CD4-positive, alpha-beta T cell treated with Interleukin-17A for 1 hour (primary cell): ENCODE results near the gene IFNA17.
"Not testable (repeated sequence)": the region's sequence is repeated elsewhere in the genome, so short reads cannot be mapped to it uniquely, and the experiment has no call there.

Source experiments
- DNase-seq: peaks from one replicate; pipeline ENCODE4 v3.0.0-alpha.2; 2020

The IFNA17 gene

GRCh38 chr9:21228122-21228521 lies at the start of gene IFNA17:
Gene IFNA17, minus strand, starts transcription at chr9:21228222. Its CDS starts 49 bp downstream, at chr9:21228173.
- DNase-seq, result no peak

GRCh38 chr9:21268347-21268657 lies 40.3 kb upstream of the IFNA17 start:
- DNase-seq, result no peak

GRCh38 chr9:21267485-21268346 lies 39.7 kb upstream of the IFNA17 start:
- no peak for DNase-seq

DNA sequence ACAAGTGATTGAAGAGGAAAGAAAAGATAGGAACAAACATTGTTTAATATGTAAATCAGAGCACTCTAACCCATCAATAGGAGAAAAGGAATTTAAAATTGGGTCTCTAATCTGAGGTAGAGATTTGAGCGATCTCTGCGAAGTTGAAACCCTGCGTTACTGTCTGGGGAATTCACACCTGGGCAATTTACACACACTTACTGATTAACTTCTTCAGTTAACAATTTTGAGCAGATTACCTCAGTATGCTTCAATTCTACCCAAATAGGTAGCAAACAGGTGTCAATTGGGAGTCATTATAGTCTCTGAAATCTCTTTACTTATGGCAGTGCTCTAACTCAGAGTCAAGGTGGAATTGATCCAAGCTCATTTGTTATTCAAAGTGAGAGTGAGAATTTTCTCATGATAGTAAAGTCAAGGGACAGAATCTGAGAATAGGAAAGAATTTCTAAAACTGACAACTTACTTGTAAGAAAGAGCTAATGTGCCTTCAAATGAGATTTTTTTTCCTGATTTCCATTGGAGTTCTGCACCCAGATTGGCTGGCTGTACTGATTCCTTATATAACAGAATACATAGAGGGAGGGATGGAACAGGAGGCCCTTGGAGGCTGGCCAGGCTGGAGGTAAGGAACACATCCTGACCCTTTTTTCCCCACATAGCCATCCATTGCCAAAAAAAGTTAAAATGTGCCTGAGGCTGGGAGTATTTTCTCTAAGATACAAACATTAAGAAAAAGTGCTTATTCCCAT lies 38.9 kb upstream of the IFNA17 start:
- DNase-seq, result no peak

GRCh38 chr9:21265421-21266189 lies 37.6 kb upstream of the IFNA17 start:
- no peak for DNase-seq

- no peak for DNase-seq
These were observed 27.7 kb upstream of the IFNA17 start for GRCh38 chr9:21255538-21256212.

- peak; percentile 10 for DNase-seq
These were observed 24.9 kb upstream of the IFNA17 start for GRCh38 chr9:21252721-21253547.

DNA sequence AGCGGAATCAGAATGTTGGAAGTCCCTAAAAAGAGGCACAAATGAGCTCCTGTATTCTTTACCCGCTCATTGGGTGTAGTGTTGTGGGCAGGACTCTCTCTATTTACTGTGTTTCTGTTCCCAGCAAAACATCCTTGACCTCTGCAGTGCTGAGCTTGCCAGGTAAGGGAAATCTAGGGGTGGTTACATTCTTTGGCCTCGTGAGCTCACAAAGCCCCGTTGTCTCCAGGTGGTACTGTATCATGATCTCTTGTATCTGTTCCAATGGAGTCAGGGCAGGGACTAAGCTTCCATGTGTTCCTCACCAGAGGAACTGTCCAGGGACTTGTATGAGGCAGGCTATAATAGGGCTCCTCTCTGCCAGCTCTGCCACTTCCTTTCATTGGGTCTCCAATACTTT lies 23.6 kb upstream of the IFNA17 start:
- DNase-seq, result no peak

GRCh38 chr9:21251190-21251589 lies 23.2 kb upstream of the IFNA17 start:
- no peak for DNase-seq

DNA sequence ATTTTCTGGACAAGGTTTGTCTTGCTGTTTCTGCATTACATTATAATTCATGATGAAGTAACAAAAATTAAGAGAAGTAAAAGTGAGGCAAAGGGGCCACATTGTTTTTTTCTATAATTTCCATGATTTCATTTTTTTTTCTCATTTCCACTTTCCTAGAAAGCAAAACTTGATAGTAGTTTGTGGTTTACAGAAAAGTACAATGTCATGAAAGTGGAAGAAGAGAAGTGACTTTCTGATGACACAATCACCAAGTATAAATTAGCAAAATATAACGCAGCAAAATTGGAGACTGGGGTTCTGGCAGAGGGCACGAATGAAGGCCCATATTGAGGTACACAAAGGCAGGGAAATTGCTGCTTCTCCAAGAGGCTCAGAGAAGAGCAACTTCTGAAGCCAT lies 16.8 kb upstream of the IFNA17 start:
- no peak for DNase-seq

DNA sequence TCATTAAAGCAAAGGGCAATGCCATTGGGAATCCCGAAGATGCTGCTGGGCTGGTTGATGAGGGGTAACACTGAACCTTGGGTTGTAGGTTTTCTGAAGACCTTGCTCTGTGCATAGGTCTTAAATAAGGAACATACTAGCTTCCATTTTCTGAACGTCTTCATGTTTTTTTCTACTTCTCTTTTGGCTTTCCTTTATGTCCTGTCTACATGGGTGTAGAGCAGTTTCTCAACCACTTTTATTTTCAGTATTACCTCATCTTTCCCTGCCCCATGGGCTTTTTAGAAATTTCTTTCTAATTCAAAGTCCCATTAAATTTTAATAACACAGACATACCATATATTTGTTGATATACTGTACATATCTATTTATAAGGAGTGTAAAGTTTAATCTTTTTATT lies 11.9 kb upstream of the IFNA17 start, which contains the start of gene IFNA14:
Gene IFNA14, minus strand, starts transcription at position 95 of the 400 bp plus-strand sequence. Its CDS starts 70 bp downstream, at position 25.
- DNase-seq, result no peak

GRCh38 chr9:21236360-21236714 lies 8.3 kb upstream of the IFNA17 start:
- not testable (repeated sequence) for DNase-seq

GRCh38 chr9:21235468-21236359 lies 7.7 kb upstream of the IFNA17 start:
- DNase-seq, result peak; percentile 57

- DNase-seq, result no peak
These were observed 6.2 kb upstream of the IFNA17 start for GRCh38 chr9:21234153-21234687.

GRCh38 chr9:21233258-21233657 lies 5.2 kb upstream of the IFNA17 start:
- no peak for DNase-seq

GRCh38 chr9:21217211-21217610 lies 10.8 kb downstream of the IFNA17 start, which contains the start of gene IFNA16:
Gene IFNA16, minus strand, starts transcription at chr9:21217311. Its CDS starts 6 bp downstream, at chr9:21217305.
- DNase-seq, result not testable (repeated sequence)

DNA sequence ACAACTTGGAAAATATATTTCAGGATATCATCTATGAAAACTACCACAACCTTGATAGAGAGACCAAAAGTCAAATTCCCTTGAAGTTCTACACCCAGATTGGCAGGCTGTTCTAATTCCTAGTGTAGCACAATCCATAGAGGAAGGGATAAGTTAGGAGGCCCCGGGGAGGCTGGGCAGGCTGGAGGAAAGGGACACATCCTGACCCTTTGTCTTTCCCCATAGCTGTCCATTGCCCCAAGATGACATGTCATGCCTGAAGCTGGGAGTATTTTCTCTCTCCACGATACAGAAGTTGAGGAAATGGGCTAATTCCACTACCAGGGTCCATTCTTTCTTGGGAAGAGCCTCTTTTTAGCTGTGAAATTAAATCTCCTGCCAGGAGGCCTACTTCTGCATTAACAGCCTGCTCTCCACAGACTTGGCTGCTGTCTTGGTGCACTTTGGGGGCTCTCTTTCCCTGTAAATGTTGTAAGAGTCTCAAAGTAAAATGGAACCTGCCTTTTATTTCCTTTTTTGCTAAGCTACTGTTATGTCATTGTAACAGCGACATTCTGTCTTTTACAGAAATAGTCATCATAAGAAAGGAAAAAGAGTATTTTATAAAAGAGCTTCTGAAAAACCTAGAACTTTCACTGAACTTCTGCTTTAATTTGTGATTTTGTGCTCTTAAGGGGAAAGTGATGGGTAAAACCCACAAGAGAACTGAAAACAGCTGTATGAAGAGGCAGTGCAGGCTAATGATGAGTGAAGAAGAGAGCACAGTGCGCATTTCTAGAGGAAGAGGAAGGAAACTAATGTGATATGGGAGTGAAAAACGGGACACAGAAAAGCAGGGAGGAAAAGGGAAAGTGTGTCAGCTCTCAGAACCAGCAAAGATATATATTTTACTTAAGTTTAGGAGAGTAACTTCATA lies 14.4 kb downstream of the IFNA17 start:
- peak; percentile 8 for DNase-seq

DNA sequence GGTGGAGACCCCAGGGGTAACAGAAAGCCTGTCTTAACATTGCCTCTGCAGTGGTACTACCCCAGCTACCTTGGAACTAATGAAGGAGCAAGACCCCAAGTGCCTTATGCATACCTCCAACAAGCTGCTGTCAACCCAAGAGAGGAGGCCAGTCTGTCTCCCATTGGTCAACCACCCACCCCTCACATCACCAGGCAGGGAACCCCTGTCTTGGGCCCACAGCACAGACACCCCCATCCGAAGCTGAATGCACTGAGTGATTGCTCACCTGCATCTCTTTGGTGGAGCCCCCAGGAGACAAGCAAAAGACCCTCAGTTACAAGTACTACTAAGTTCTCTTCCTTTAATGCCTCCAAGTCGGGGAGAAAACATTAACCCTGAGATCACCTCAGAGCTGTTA lies 15.9 kb downstream of the IFNA17 start:
- DNase-seq, result not testable (repeated sequence)

DNA sequence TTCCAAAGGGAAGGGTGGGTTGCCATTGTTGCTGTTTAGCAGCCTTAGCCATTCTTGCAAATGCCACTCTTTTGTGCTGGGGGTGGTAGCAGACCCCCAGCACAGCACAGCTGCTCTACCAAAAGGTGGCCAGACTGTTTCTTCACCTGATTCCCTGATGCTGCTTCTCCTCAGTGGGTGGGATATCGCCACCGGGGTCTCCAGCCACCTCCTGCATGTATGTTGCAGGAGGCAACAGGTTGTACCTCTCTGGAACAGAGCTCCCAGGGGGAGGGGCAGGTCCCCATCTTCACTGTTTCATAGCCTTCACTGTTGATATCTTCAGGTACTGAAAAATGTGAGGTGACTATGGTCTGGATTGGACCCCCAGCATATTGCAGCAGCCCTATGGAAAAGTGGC lies 17.2 kb downstream of the IFNA17 start:
- not testable (repeated sequence) for DNase-seq
